GM12878 (cell line): ENCODE measurements around the gene SRRM2. TPM values are rescaled to one million over a fixed set of nuclear protein-coding genes. Genes with fewer than 3 reads are reported as not detected.
A peak's percentile ranks its signal among the peaks of the same experiment; 100 is the strongest.

ENCODE experiments used
- ATAC-seq: fragments of 200-7000 bp; cut with Tn5 transposase; 3 replicates; pipeline ENCODE4 v1.9.1; 2020; ENCODE audit warnings: mild to moderate bottlenecking, moderate library complexity
- BruUV-seq: library from RNA; stranded (reverse); fragments of 400-500 nt; replicated peaks from 2 replicates; lab custom pipeline; 2021; lab: Mats Ljungman, UMichigan
- CTCF ChIA-PET: fragments of 300-600 bp; sonication (Branson Sonifier 250); formaldehyde crosslinking; extraction: SDS; loops from one replicate; lab custom pipeline; 2021; ENCODE audit warnings: inconsistent platforms; lab: Yijun Ruan, JAX
- POLR2A ChIA-PET: fragments of 350-600 bp; formaldehyde crosslinking; extraction: SDS; loops from one replicate; lab custom pipeline; 2021; ENCODE audit warnings: inconsistent platforms; lab: Charles Lee
- RAD21 ChIA-PET: fragments of 300-600 bp; sonication (Branson Sonifier 250); formaldehyde crosslinking; loops from one replicate; lab custom pipeline; 2023; ENCODE audit warnings: antibody characterized with exemption; ENCODE audit not compliant: unreplicated experiment; lab: Charles Lee
- SMC1A ChIA-PET: fragments of 300-600 bp; sonication (Branson Sonifier 250); formaldehyde crosslinking; loops from one replicate; lab custom pipeline; 2023; ENCODE audit not compliant: unreplicated experiment, uncharacterized antibody; lab: Charles Lee
- DNase-seq: peaks from one replicate; pipeline ENCODE4 v3.0.0-alpha.2; 2011; ENCODE audit warnings: low read depth, low spot score
- FAIRE-seq: peaks from 3 replicates; lab custom pipeline; 2011; peaks lifted over from hg19 to GRCh38; lab: Jason Lieb, UNC
- H2AFZ ChIP-seq: 2 replicates; pipeline ENCODE4 v1.6.0; 2011; ENCODE audit warnings: low read depth, low read length, control low read depth; ENCODE audit not compliant: control insufficient read depth
- H3K27ac ChIP-seq: 2 replicates; pipeline ENCODE4 v1.5.1; 2011; ENCODE audit warnings: control low read depth; ENCODE audit not compliant: control insufficient read depth, insufficient read depth
- H3K27me3 ChIP-seq, 2 experiments: replicated peaks in 1 of 2; 2 replicates each; pipeline versions ENCODE4 v1.6.0 to v1.6.1; 2011; ENCODE audit warnings: low read length in 1 of 2; ENCODE audit not compliant: control insufficient read depth in 2 of 2, insufficient read depth in 2 of 2
- H3K36me3 ChIP-seq, 2 experiments: 2 replicates each; pipeline ENCODE4 v1.5.1; 2011; ENCODE audit warnings: low read length in 1 of 2; ENCODE audit not compliant: control insufficient read depth in 2 of 2, insufficient read depth in 2 of 2
- H3K4me1 ChIP-seq: 2 replicates; pipeline ENCODE4 v1.6.1; 2011; ENCODE audit warnings: mild to moderate bottlenecking, low read length, moderate library complexity, mixed read lengths; ENCODE audit not compliant: control insufficient read depth, insufficient read depth
- H3K4me2 ChIP-seq: 2 replicates; pipeline ENCODE4 v1.6.0; 2011; ENCODE audit warnings: control low read depth; ENCODE audit not compliant: control insufficient read depth, insufficient read depth
- H3K4me3 ChIP-seq: fragments of 200-600 bp; sonication (generic); 2 replicates; pipeline ENCODE4 v1.5.1; 2016
- H3K79me2 ChIP-seq: 2 replicates; pipeline ENCODE4 v1.6.0; 2011; ENCODE audit warnings: low read length; ENCODE audit not compliant: control insufficient read depth, insufficient read depth
- H3K9ac ChIP-seq: 2 replicates; pipeline ENCODE4 v1.8.0; 2011; ENCODE audit warnings: low read length, control low read depth, mixed read lengths; ENCODE audit not compliant: control insufficient read depth, insufficient read depth
- H3K9me3 ChIP-seq: replicated peaks from 3 replicates; pipeline ENCODE4 v1.5.1; 2011; ENCODE audit warnings: mild to moderate bottlenecking, low read length; ENCODE audit not compliant: control insufficient read depth, insufficient read depth
- H4K20me1 ChIP-seq: 2 replicates; pipeline ENCODE4 v1.6.0; 2011; ENCODE audit not compliant: control insufficient read depth, insufficient read depth
- MEF2B ChIP-seq: fragments of 450-650 bp; IDR thresholded peaks from 2 replicates; pipeline ENCODE4 v1.6.1; 2018; ENCODE audit warnings: mild to moderate bottlenecking, moderate library complexity; ENCODE audit not compliant: partially characterized antibody, poor library complexity, severe bottlenecking
- POLR2A ChIP-seq: IDR thresholded peaks from 2 replicates; pipeline ENCODE4 v1.6.1; 2011; ENCODE audit warnings: low read depth, mild to moderate bottlenecking, low read length
- POLR2AphosphoS5 ChIP-seq: IDR thresholded peaks from 2 replicates; pipeline ENCODE4 v1.6.1; 2011; ENCODE audit warnings: mild to moderate bottlenecking, low read length, inconsistent platforms
- RAD51 ChIP-seq: fragments of 450-650 bp; IDR thresholded peaks from 2 replicates; pipeline ENCODE4 v1.6.1; 2016; ENCODE audit warnings: moderate library complexity, mild to moderate bottlenecking, inconsistent platforms
- SMAD5 ChIP-seq: IDR thresholded peaks from 2 replicates; pipeline ENCODE4 v1.6.1; 2016; ENCODE audit warnings: antibody characterized with exemption, low read depth
- TAF1 ChIP-seq: IDR thresholded peaks from 2 replicates; pipeline ENCODE4 v1.6.1; 2011; ENCODE audit warnings: mild to moderate bottlenecking, low read depth, low read length, borderline replicate concordance
- WGBS: methylation state at CpG from one replicate; pipeline ENCODE4 v1.1.6; 2016; ENCODE audit warnings: low lambda C conversion rate; ENCODE audit not compliant: insufficient replicate concordance, insufficient coverage; ENCODE audit errors: missing lambda C conversion rate; 5-methylcytosine and 5-hydroxymethylcytosine counted together
- in situ Hi-C: fragments of 300-500 bp; cut with MboI; formaldehyde crosslinking; loops from 9 replicates; pipeline ENCODE4 v1.14.3; 2018; ENCODE audit warnings: mixed read lengths
- intact Hi-C: fragments of 100-400 bp; cut with micrococcal nuclease; formaldehyde crosslinking; loops from one replicate; pipeline ENCODE4 v1.14.2; 2022; ENCODE audit not compliant: unreplicated experiment
- polyA plus RNA-seq, 11 experiments: library from polyadenylated mRNA; depleted of rRNA in 4 of 11; unstranded in 6 of 11; stranded (reverse) in 5 of 11; fragments of >200 nt; fragmentation: Nextera tagmentation in 4 of 11; fragmentation: Illumina TruSeq in 1 of 11; extraction: Ambion mirVana in 4 of 11; extraction: Trizol in 1 of 11; gene quantifications; 1 replicate in 1 of 11; 2 replicates in 10 of 11; pipeline versions ENCODE4 v1.2.1 to v1.2.3, GENCODE V29; 2011 to 2016; ENCODE audit warnings: inconsistent platforms in 2 of 11, missing spikeins in 2 of 11, low read depth in 1 of 11
- total RNA-seq, 4 experiments: library from RNA; depleted of rRNA in 3 of 4; stranded (reverse); fragments of >200 nt in 3 of 4; fragmentation: Illumina TruSeq in 1 of 4; extraction: Trizol in 1 of 4; gene quantifications; 2 replicates each; pipeline versions ENCODE4 v1.2.1 to v1.2.3, GENCODE V29; 2013 to 2021

The SRRM2 gene
- total and polyA plus RNA-seq, 10 of the 15 experiments (the other 5 are each of a cell fraction or from before 2014, with no cell fraction given), result 30.1 to 502 (median 196) TPM

DNA sequence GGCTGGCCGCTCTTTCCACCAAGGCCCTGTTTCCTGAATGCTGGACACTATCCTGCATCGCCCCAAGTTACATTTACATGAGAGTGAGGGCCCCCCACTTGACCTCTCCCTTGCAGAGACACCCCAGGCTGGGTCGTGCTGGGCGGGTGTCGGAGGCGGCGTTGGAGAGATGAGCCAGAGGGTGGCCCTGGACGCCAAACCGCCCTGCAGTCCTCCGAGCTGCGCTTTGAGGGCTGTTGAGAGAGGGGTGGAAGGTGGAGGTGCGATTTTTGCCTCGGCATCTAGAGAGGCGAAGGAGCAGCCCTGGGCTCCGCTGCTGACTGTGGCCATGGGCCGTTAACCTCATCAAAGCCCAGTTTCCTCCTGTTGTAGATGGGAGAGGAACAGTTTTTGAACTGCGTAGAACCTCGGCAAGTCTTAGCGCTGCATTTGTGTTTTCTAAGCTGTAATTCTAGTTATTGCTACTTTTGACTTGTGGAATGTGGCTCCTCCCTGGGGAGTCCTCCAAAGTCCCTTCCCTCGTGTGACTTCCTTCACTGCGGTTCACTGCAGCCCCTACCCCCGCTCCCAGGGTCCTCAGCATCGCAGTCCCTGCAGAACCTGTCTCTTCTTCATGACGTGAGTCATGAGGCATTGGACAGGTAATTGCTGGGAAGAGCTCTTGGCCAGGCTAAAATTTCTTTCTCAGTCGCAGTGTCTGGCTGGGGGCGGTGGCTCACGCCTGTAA is 25.6 kb downstream of the SRRM2 start:
- RAD21 ChIA-PET, result interaction anchor here (1.6 kb wide), 1 partner anchor 24 kb away, joined by 4 read pairs; no protein-coding TSS in a partner anchor
- ATAC-seq, result peak; percentile 52
- intact Hi-C loops (loop anchor here (2.0 kb wide), 1 partner anchor 25 kb away; the partner anchor contains the start of gene SRRM2), in situ Hi-C loops (no loop called here)
- H3K79me2 ChIP-seq, result peaks cover 30% of the 10 kb centered on the region
- peak overlapping the region; percentile 99 for H3K9ac ChIP-seq
- no peaks in the 10 kb centered on the region for H3K27me3 ChIP-seq
- H3K36me3 ChIP-seq, result peaks cover 0 to 3% of the 10 kb centered on the region in 2 experiments; a peak in 1 of 4 replicates
- 7% methylated on average over 25 of the region's 27 CpGs for WGBS
- peak overlapping the region; percentile 99 for H3K27ac ChIP-seq
- peak; percentile 73 for FAIRE-seq
- 0 out of 2 replicates have a peak, but pooled peaks cover 4% of the 10 kb centered on the region for H3K4me1 ChIP-seq
- TF ChIP-seq RAD51 (no peak), POLR2A (peak; percentile 39; the same call in 1 of the 2 replicates), POLR2AphosphoS5 (peak; percentile 60), SMAD5 (peak; percentile 19; the same call in 1 of the 2 replicates), TAF1 (0 out of 2 replicates have a peak, but pooled peaks have one; percentile 28), MEF2B (peak; percentile 18)
- peak overlapping the region; percentile 86 for H3K4me3 ChIP-seq
- SMC1A ChIA-PET, result interaction anchor here (1.8 kb wide), 1 partner anchor 26 kb away, joined by 7 read pairs; the partner anchor contains the start of gene SRRM2
- H4K20me1 ChIP-seq, result no peaks in the 10 kb centered on the region
- POLR2A ChIA-PET, result interaction anchor here (1.2 to 3.9 kb wide), 2 partner anchors 24 to 27 kb away, joined by 4 to 27 read pairs; partner anchors contain the start of gene SRRM2
- H2AFZ ChIP-seq, result peak overlapping the region; percentile 4
- CTCF ChIA-PET, result interaction anchor here (1.9 kb wide), 1 partner anchor 90 kb away, joined by 6 read pairs; no protein-coding TSS in a partner anchor
- DNase-seq, result no peak
- no peaks in the 10 kb centered on the region for H3K9me3 ChIP-seq
- peak overlapping the region; percentile 96 for H3K4me2 ChIP-seq
- no TSS peak for BruUV-seq
